Keratinocyte (primary cell): ENCODE data around the gene CNOT6. TPM values are rescaled to one million over a fixed set of nuclear protein-coding genes. Genes with fewer than 3 reads are reported as not detected.

Experiments
- DNase-seq: peaks from one replicate; pipeline ENCODE4 v3.0.0-alpha.2; 2011; ENCODE audit warnings: low read depth, missing footprints, low spot score
- FAIRE-seq: peaks from 2 replicates; lab custom pipeline; 2011; peaks lifted over from hg19 to GRCh38; lab: Jason Lieb, UNC
- H2AFZ ChIP-seq: 2 replicates; pipeline ENCODE4 v1.6.0; 2012; ENCODE audit warnings: low read length, control low read depth, inconsistent platforms; ENCODE audit not compliant: control insufficient read depth
- H3K27ac ChIP-seq: 2 replicates; pipeline ENCODE4 v1.5.1; 2011; ENCODE audit warnings: low read length; ENCODE audit not compliant: control insufficient read depth, insufficient read depth
- H3K27me3 ChIP-seq: 3 replicates; pipeline ENCODE4 v1.6.0; 2011; ENCODE audit warnings: low read length; ENCODE audit not compliant: control insufficient read depth, insufficient read depth; ENCODE audit errors: extremely low read depth
- H3K36me3 ChIP-seq, 2 experiments: 2 replicates in 1 of 2; 3 replicates in 1 of 2; pipeline ENCODE4 v1.5.1; 2011; ENCODE audit warnings: low read length in 2 of 2, mild to moderate bottlenecking in 1 of 2; ENCODE audit not compliant: control insufficient read depth in 2 of 2, insufficient read depth in 2 of 2; ENCODE audit errors: extremely low read depth in 1 of 2
- H3K4me1 ChIP-seq: 3 replicates; pipeline ENCODE4 v1.5.1; 2011; ENCODE audit warnings: low read length; ENCODE audit not compliant: control insufficient read depth, insufficient read depth; ENCODE audit errors: extremely low read depth
- H3K4me2 ChIP-seq: 3 replicates; pipeline ENCODE4 v1.6.0; 2011; ENCODE audit warnings: low read depth, low read length; ENCODE audit not compliant: control insufficient read depth, insufficient read depth; ENCODE audit errors: extremely low read depth
- H3K4me3 ChIP-seq, 3 experiments: fragments of 200-600 bp in 1 of 3; sonication (generic) in 1 of 3; 2 replicates in 2 of 3; 3 replicates in 1 of 3; pipeline ENCODE4 v1.5.1; 2011 to 2016; ENCODE audit warnings: low read length in 3 of 3, mild to moderate bottlenecking in 3 of 3, control low read depth in 2 of 3, inconsistent platforms in 1 of 3, low read depth in 1 of 3, mixed read lengths in 1 of 3, mixed run types in 1 of 3, moderate library complexity in 1 of 3; ENCODE audit not compliant: control insufficient read depth in 2 of 3, insufficient read depth in 2 of 3; ENCODE audit errors: extremely low read depth in 1 of 3
- H3K79me2 ChIP-seq: 2 replicates; pipeline ENCODE4 v1.6.0; 2012; ENCODE audit warnings: low read length; ENCODE audit not compliant: control insufficient read depth, insufficient read depth
- H3K9ac ChIP-seq: 3 replicates; pipeline ENCODE4 v1.6.0; 2011; ENCODE audit warnings: low read length; ENCODE audit not compliant: control insufficient read depth, insufficient read depth; ENCODE audit errors: extremely low read depth
- H3K9me1 ChIP-seq: 3 replicates; pipeline ENCODE4 v1.6.0; 2011; ENCODE audit warnings: low read length; ENCODE audit not compliant: control insufficient read depth, insufficient read depth; ENCODE audit errors: extremely low read depth
- H3K9me3 ChIP-seq: 2 replicates; pipeline ENCODE4 v1.5.1; 2012; ENCODE audit warnings: low read depth, low read length; ENCODE audit not compliant: control insufficient read depth
- H4K20me1 ChIP-seq: 3 replicates; pipeline ENCODE4 v1.6.0; 2011; ENCODE audit warnings: low read length; ENCODE audit not compliant: control insufficient read depth, insufficient read depth; ENCODE audit errors: extremely low read depth
- EZH2 ChIP-seq: IDR thresholded peaks from one replicate; pipeline ENCODE4 v1.6.1; 2012; ENCODE audit warnings: inconsistent platforms, mild to moderate bottlenecking, low read length, moderate library complexity
- dilution Hi-C: fragments of 300-500 bp; cut with MboI; formaldehyde crosslinking; loops from one replicate; pipeline ENCODE4 v1.7.0; 2020; ENCODE audit warnings: low sequenced_read_pairs; ENCODE audit not compliant: extremely low pct_ligation_motif_present
- polyA plus RNA-seq, 5 experiments: library from polyadenylated mRNA; depleted of rRNA in 3 of 5; stranded (reverse) in 3 of 5; stranded (forward) in 1 of 5; unstranded in 1 of 5; fragments of >200 nt; gene quantifications; 1 replicate in 1 of 5; 2 replicates in 3 of 5; 3 replicates in 1 of 5; pipeline versions ENCODE4 v1.2.1 to v1.2.3, GENCODE V29; 2011 to 2012; ENCODE audit warnings: missing spikeins in 2 of 5, low read depth in 1 of 5, low replicate concordance in 1 of 5
- TF ChIP-seq, protein P1 (sequence below), 3 experiments: IDR thresholded peaks in 1 of 3; conservative IDR thresholded peaks in 1 of 3; optimal IDR thresholded peaks in 1 of 3; 2 replicates in 2 of 3; 3 replicates in 1 of 3; pipeline versions ENCODE3 to v1.5.1; 2011; ENCODE audit warnings: low read length in 3 of 3, mild to moderate bottlenecking in 3 of 3, moderate library complexity in 2 of 3, control low read depth in 1 of 3, inconsistent platforms in 1 of 3; ENCODE audit not compliant: insufficient read depth in 2 of 3; ENCODE audit errors: extremely low read depth in 1 of 3

The CNOT6 gene
- polyA plus RNA-seq, 1 donor (not counting 4 experiments of a cell fraction or from before 2014, with no cell fraction given) = 29.7 TPM

DNA sequence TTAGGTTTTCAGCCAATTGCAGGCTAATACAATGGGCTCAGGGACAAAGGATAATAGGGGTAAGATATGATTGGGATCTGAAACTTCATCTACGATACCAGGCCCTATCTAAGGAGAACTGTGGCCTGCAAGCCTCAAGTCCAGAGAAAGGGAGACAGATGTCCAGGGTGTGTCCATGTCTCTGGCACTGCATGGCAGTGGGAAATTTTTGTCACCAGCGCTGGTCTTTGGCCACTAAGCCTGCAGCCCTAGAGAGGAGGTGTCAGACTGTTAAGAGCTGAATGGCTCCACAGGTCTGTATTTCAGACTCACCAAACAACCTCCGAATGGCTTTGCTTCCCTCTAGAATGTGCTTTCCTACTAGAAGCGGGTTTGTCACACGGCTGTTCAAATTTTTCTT is 6.6 kb upstream of the CNOT6 start:
- TF ChIP-seq EZH2 = no peak
- TF ChIP-seq, protein P1, sequence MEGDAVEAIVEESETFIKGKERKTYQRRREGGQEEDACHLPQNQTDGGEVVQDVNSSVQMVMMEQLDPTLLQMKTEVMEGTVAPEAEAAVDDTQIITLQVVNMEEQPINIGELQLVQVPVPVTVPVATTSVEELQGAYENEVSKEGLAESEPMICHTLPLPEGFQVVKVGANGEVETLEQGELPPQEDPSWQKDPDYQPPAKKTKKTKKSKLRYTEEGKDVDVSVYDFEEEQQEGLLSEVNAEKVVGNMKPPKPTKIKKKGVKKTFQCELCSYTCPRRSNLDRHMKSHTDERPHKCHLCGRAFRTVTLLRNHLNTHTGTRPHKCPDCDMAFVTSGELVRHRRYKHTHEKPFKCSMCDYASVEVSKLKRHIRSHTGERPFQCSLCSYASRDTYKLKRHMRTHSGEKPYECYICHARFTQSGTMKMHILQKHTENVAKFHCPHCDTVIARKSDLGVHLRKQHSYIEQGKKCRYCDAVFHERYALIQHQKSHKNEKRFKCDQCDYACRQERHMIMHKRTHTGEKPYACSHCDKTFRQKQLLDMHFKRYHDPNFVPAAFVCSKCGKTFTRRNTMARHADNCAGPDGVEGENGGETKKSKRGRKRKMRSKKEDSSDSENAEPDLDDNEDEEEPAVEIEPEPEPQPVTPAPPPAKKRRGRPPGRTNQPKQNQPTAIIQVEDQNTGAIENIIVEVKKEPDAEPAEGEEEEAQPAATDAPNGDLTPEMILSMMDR (optimal IDR thresholded peaks at IDR 0.05 in 1 of 3, IDR thresholded peaks at IDR 0.05 in 1 of 3, conservative IDR thresholded peaks at IDR 0.05 in 1 of 3; ENCODE audit: extremely low read depth in 1 of 3, insufficient read depth in 2 of 3, low read length in 3 of 3) = no peak
- no peaks in the 10 kb centered on the region for H3K9me1 ChIP-seq
- no peak overlapping the region for H3K9ac ChIP-seq
- no peak overlapping the region for H3K27ac ChIP-seq
- H3K9me3 ChIP-seq = no peaks in the 10 kb centered on the region
- no peak overlapping the region for H2AFZ ChIP-seq
- no peaks in the 10 kb centered on the region for H3K27me3 ChIP-seq
- DNase-seq (no peak), FAIRE-seq (no peak)
- H3K4me1 ChIP-seq = peaks cover 3% of the 10 kb centered on the region
- dilution Hi-C loops = no loop called here
- no peaks in the 10 kb centered on the region for H3K79me2 ChIP-seq
- no peak overlapping the region for H3K4me2 ChIP-seq
- H4K20me1 ChIP-seq = no peaks in the 10 kb centered on the region
- no peak overlapping the region for H3K4me3 ChIP-seq
- no peaks in the 10 kb centered on the region for H3K36me3 ChIP-seq

DNA sequence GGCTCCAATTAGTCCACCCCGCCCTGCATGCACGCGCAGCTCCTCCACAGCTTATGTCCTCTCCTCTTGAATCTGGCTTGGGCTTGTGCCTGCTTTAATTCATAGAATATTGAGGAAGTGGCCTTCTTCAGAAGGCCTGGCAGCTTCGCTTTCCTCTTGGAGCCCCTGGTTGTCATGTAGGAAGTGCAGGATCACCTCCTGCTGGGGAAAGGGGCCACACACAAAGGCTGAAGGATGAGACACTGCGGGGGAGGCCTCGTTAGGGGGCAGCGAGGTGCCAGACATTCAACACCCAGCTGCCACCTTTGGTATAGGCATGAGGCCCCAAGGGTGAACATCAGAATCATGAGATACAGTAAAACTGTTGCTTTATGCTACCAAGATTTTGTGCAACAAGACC is 2.7 kb upstream of the CNOT6 start:
- Histone ChIP-seq H3K9me1 (no peaks in the 10 kb centered on the region), H2AFZ (no peak overlapping the region), H3K4me3 (no peak overlapping the region), H3K4me1 (peaks cover 15% of the 10 kb centered on the region), H3K9ac (no peak overlapping the region), H3K36me3 (peaks cover 0 to 1% of the 10 kb centered on the region in 2 experiments), H3K27ac (no peak overlapping the region), H4K20me1 (no peaks in the 10 kb centered on the region), H3K9me3 (no peaks in the 10 kb centered on the region), H3K27me3 (no peaks in the 10 kb centered on the region), H3K79me2 (peaks cover 20% of the 10 kb centered on the region), H3K4me2 (no peak overlapping the region)
- dilution Hi-C loops = no loop called here
- TF ChIP-seq EZH2 = no peak
- TF ChIP-seq, protein P1 (optimal IDR thresholded peaks at IDR 0.05 in 1 of 3, IDR thresholded peaks at IDR 0.05 in 1 of 3, conservative IDR thresholded peaks at IDR 0.05 in 1 of 3; ENCODE audit: extremely low read depth in 1 of 3, insufficient read depth in 2 of 3, low read length in 3 of 3) = peak in 1 of 3 experiments; percentile 3
- no peak for FAIRE-seq
- DNase-seq = no peak
